Thyroid gland (tissue), 4 donors: ENCODE data around the gene TMEM121B.

Source experiments
- CTCF ChIP-seq, 6 experiments: fragments of 200-600 bp in 3 of 6; fragments of 450-650 bp in 3 of 6; sonication (generic) in 3 of 6; IDR thresholded peaks; one replicate each; pipeline ENCODE4 v1.5.1; 2016 to 2019; ENCODE audit warnings: antibody characterized with exemption in 6 of 6, mild to moderate bottlenecking in 2 of 6, inconsistent platforms in 1 of 6, moderate library complexity in 1 of 6
- POLR2A ChIP-seq, 2 donors: fragments of 450-650 bp; IDR thresholded peaks; one replicate each; pipeline ENCODE4 v1.6.1; 2017; ENCODE audit warnings: antibody characterized with exemption in 2 of 2, mild to moderate bottlenecking in 2 of 2, moderate library complexity in 1 of 2

DNA sequence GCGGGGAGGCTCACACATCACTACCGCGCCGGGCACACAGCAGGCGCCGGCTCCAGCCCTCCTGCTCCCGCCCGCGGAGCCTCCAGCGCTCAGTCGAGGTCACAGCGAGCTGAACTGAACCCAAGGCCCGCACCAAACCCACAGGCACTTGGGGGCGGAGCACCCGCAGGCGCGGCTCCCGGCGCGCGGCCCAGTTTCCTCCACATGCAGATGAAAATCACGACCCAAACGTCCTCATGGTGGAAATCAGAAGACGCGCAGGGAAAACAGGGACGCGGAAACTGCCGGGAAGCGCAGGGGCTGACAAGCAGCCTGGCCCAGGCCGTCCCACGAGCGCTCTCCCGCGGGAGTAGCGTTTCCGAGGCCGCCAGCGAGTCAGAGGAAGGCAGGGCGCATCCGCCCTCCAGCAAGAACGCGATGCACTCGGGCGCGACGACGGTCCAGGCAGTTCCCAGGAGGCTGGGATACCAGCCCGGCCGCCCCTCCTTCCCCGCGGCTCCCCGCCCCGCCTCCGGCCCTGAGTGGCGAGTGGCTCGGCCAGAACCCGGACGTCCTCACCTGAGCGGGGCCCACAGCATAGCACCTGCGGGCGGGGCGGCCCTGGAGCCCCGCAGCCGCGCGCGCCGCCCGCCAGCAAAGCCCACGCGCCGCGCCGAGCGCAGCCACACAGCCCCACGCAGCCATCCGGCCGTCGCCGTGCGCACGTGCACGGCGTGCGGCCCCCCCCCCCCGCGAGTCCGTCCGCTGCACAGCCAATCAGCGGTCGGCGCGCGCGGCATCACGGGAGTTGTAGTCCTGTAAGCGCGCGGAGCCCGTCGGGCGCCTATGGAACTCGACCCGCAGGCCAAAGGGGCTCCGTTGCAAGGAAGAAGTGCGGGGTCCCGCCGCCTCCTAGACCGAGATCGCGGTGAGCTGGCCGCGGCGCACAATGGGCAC is 37.7 kb upstream of the TMEM121B start, which contains the start of gene HDHD5:
- no peak for TF ChIP-seq CTCF (IDR thresholded peaks at IDR 0.05)
- TF ChIP-seq POLR2A (IDR thresholded peaks at IDR 0.05), result peak in 1 of 2 donors; percentile 47
